UCSD-AML1 (cell line): ENCODE data around the gene SPATA21.

Experiments used
- DNase-seq: peaks from one replicate; lab custom pipeline; 2025; ENCODE audit not compliant: unreplicated experiment; lab: John Stamatoyannopoulos, UW

The SPATA21 gene

GRCh38 chr1:16351456-16351993 is 85.7 kb downstream of the SPATA21 start:
- no peak for DNase-seq

DNA sequence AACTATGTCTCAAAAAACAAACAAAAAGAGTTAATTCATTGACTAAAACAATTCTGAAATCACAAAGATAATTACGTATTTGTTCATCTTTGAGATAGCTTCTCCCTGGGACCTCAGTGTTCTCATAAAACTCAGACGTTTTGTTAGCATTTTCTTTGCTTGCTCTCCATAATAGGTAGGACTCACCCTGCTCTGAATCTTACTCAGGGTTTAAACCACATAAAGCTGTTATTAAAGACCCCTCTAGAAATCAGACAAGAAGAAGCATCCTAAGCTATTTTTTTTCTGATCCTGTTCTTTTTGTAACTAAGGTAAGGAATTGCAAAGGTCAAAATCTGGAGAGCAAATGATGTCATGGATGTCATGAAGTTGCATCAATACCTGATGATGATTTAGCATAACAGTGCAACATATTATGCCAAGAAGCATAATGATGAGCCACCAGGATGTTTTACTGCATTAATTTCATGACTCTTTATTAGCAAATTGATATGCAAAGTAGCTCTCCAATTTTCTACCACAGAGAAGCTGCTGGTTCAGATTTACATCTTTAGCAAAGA is 87.3 kb downstream of the SPATA21 start:
- DNase-seq: no peak
